Endometrial microvascular endothelial cells (primary cell): ENCODE results near the gene RAET1L. TPM values are rescaled to one million over a fixed set of nuclear protein-coding genes. Genes with fewer than 3 reads are reported as not detected.
"Not testable (repeated sequence)": the region's sequence is repeated elsewhere in the genome, so short reads cannot be mapped to it uniquely, and the experiment has no call there.

Experiments used
- in situ Hi-C: cut with HindIII; loops from 2 replicates; pipeline ENCODE4 v1.10.0; 2017; ENCODE audit warnings: low sequenced_read_pairs, low pct_unique_long_range_greater_than_20kb; ENCODE audit errors: inconsistent ontology term
- total RNA-seq: library from RNA; depleted of rRNA; stranded (reverse); fragments of >200 nt; gene quantifications from one replicate; pipeline ENCODE4 v1.2.3, GENCODE V29; 2015; ENCODE audit errors: inconsistent ontology term

The RAET1L gene
- total RNA-seq, 1 donor from 2014 or later = not detected

- in situ Hi-C loops = no loop called here
These were observed 22.6 kb downstream of the RAET1L start for GRCh38 chr6:150002710-150003109.

GRCh38 chr6:150001295-150002008, 23.9 kb downstream of the RAET1L start:
- in situ Hi-C loops = no loop called here

GRCh38 chr6:149999636-150000035, 25.7 kb downstream of the RAET1L start:
- in situ Hi-C loops = no loop called here

- in situ Hi-C loops = no loop called here
These were observed 29.4 kb downstream of the RAET1L start for GRCh38 chr6:149995971-149996370.

GRCh38 chr6:149995235-149995750, 30.0 kb downstream of the RAET1L start:
- in situ Hi-C loops = no loop called here

- in situ Hi-C loops = no loop called here
These were observed 33.5 kb downstream of the RAET1L start for GRCh38 chr6:149991838-149992237.

GRCh38 chr6:149991472-149991795, 33.9 kb downstream of the RAET1L start:
- in situ Hi-C loops = not testable (repeated sequence)

- in situ Hi-C loops = no loop called here
These were observed 34.5 kb downstream of the RAET1L start for GRCh38 chr6:149990661-149991471.

- in situ Hi-C loops = no loop called here
These were observed 35.1 kb downstream of the RAET1L start for GRCh38 chr6:149990212-149990660.

- in situ Hi-C loops = no loop called here
These were observed 36.6 kb downstream of the RAET1L start for GRCh38 chr6:149988550-149989346.

- in situ Hi-C loops = no loop called here
These were observed 37.7 kb downstream of the RAET1L start for GRCh38 chr6:149987602-149988107.

- in situ Hi-C loops = no loop called here
These were observed 39.8 kb downstream of the RAET1L start for GRCh38 chr6:149985481-149985937.

- in situ Hi-C loops = no loop called here
These were observed 40.6 kb downstream of the RAET1L start for GRCh38 chr6:149984773-149985172.

- in situ Hi-C loops = no loop called here
These were observed 42.2 kb downstream of the RAET1L start for GRCh38 chr6:149983145-149983544.

GRCh38 chr6:149979293-149979692, 46.0 kb downstream of the RAET1L start:
- in situ Hi-C loops = no loop called here

GRCh38 chr6:149978610-149979009, 46.7 kb downstream of the RAET1L start:
- in situ Hi-C loops = no loop called here

- in situ Hi-C loops = no loop called here
These were observed 48.1 kb downstream of the RAET1L start for GRCh38 chr6:149977221-149977620.

- in situ Hi-C loops = no loop called here
These were observed 49.9 kb downstream of the RAET1L start for GRCh38 chr6:149975400-149975799.

GRCh38 chr6:149974825-149975224, 50.5 kb downstream of the RAET1L start:
- in situ Hi-C loops = no loop called here
